ENCODE results near the gene RLN3. TPM values are rescaled to one million over a fixed set of nuclear protein-coding genes. Genes with fewer than 3 reads are reported as not detected.
"Not testable (repeated sequence)": the region's sequence is repeated elsewhere in the genome, so short reads cannot be mapped to it uniquely, and the experiment has no call there.

The RLN3 gene
- total RNA-seq, 1 donor from 2014 or later, result not detected

DNA sequence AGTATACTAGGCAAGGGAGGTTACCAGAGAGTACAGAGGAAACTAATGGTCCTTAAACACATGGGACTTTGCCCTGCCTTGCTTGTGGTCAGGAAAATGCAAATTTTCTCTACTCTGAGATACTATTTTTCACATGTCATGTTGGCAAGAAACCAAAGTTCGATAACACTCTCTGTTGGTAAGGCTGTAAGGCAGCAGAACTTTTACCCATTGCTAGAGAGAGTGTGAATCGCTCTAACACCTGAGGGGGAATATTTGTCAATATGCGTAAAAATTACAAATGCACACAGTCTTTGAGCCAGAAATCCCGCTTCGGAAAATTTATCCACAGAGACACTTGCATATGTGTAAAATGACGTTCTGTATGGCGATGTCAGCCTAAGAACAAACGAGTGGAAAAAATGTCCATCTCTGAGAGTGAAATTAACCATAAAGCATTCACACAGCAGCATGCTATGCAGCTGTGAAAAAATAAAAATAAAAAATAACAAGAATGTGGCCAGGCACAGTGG is 12.4 kb upstream of the RLN3 start:
- H3K4me3 Mint-ChIP-seq (ENCODE audit: low read depth), result no peak overlapping the region
- DNase-seq (ENCODE audit: low spot score), result no peak
- intact Hi-C loops (cut with micrococcal nuclease), result no loop called here
- no peaks in the 10 kb centered on the region for H3K36me3 Mint-ChIP-seq (ENCODE audit: low read depth)
- H3K9me3 Mint-ChIP-seq, result no peaks in the 10 kb centered on the region
- H3K27ac Mint-ChIP-seq, result no peak overlapping the region
- peaks cover 6% of the 10 kb centered on the region for H3K4me1 Mint-ChIP-seq (ENCODE audit: low read depth)
- H3K27me3 Mint-ChIP-seq (ENCODE audit: low read depth), result peaks cover 4% of the 10 kb centered on the region

DNA sequence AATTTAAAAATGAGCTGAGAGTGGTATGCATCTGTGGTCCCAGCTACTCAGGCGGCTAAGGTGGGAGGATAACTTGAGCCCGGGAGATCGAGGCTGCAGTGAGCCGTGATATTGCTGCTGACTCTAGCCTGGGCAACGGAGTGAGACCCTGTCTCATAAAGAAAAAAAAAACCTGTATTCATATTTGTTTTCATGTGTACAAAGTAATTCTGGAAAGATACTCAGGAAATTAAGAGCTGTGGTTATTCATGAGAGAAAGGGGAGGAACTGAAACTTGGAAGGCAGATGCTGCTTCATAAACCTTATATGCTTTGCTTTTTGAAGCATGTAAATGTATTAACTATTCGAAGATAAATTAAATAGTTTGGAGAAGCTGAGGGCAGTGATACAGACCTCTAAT is 8.8 kb upstream of the RLN3 start:
- no peaks in the 10 kb centered on the region for H3K9me3 Mint-ChIP-seq
- no peaks in the 10 kb centered on the region for H3K27me3 Mint-ChIP-seq (ENCODE audit: low read depth)
- H3K36me3 Mint-ChIP-seq (ENCODE audit: low read depth), result no peaks in the 10 kb centered on the region
- intact Hi-C loops (cut with micrococcal nuclease), result no loop called here
- peaks cover 11% of the 10 kb centered on the region for H3K4me1 Mint-ChIP-seq (ENCODE audit: low read depth)
- no peak overlapping the region for H3K4me3 Mint-ChIP-seq (ENCODE audit: low read depth)
- DNase-seq (ENCODE audit: low spot score), result no peak
- no peak overlapping the region for H3K27ac Mint-ChIP-seq

DNA sequence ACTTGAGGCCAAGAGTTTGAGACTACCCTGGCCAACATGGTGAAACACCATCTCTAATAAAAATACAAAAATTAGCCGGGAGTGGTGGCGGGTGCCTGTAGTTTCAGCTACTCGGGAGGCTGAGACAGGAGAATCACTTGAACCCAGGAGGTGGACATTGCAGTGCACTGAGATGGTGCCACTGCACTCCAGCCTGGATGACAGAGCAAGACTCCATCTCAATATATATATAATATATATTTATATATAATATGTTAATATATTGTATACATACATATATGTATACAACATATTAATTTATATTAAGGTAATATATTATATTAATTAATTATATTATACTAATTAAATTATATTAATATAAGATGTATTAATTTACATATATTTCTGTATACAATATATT is 8.2 kb upstream of the RLN3 start:
- intact Hi-C loops (cut with micrococcal nuclease); DNase-seq (ENCODE audit: low spot score); H3K4me3 Mint-ChIP-seq (ENCODE audit: low read depth); H3K36me3 Mint-ChIP-seq (ENCODE audit: low read depth); H3K27ac Mint-ChIP-seq; H3K9me3 Mint-ChIP-seq; H3K27me3 Mint-ChIP-seq (ENCODE audit: low read depth): not testable (repeated sequence)
- H3K4me1 Mint-ChIP-seq (ENCODE audit: low read depth), result peaks cover 11% of the 10 kb centered on the region

DNA sequence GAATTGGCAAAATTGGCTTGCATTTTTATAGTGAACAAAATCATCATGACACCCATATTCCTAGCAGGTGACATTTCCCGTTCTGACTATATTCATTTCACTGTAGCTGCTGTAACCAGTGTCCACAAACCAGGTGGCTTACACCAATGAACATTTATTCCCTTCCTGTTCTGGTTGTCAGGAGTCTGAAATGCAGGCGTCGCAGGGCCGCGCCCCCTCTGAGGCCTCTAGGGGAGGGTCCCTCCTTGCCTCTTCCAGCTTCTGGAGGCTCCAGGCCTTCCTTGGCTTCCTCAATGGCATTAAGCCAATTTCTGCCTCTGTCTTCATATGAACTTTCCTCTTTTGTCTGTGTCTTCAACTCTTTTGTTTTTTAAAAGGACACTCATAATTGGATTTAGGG is 6.5 kb upstream of the RLN3 start:
- H3K27me3 Mint-ChIP-seq (ENCODE audit: low read depth), result no peaks in the 10 kb centered on the region
- H3K4me1 Mint-ChIP-seq (ENCODE audit: low read depth), result peaks cover 9% of the 10 kb centered on the region
- DNase-seq (ENCODE audit: low spot score), result no peak
- intact Hi-C loops (cut with micrococcal nuclease), result no loop called here
- H3K36me3 Mint-ChIP-seq (ENCODE audit: low read depth), result no peaks in the 10 kb centered on the region
- H3K27ac Mint-ChIP-seq, result no peak overlapping the region
- no peak overlapping the region for H3K4me3 Mint-ChIP-seq (ENCODE audit: low read depth)
- H3K9me3 Mint-ChIP-seq, result no peaks in the 10 kb centered on the region

DNA sequence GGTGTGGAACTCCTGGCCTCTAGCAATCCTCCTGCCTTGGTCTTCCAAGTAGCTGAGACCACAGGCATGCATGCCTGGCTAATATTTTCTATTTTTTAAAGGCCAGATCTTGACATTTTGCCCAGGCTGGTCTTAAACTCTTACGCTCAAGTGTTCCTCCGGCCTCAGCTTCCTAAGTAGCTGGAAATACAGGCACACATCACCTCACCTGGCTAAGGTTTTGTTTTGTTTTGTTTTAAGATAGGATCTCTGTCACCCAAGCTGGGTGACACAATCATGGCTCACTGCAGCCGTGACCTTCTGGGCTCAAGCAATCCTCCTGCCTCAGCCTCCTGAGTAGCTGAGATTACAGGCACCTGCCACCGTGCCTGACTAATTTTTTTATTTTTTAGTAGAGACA is 5.5 kb upstream of the RLN3 start:
- H3K4me1 Mint-ChIP-seq (ENCODE audit: low read depth), result peaks cover 9% of the 10 kb centered on the region
- H3K4me3 Mint-ChIP-seq (ENCODE audit: low read depth), result no peak overlapping the region
- no peaks in the 10 kb centered on the region for H3K9me3 Mint-ChIP-seq
- H3K36me3 Mint-ChIP-seq (ENCODE audit: low read depth), result no peaks in the 10 kb centered on the region
- no peak overlapping the region for H3K27ac Mint-ChIP-seq
- DNase-seq (ENCODE audit: low spot score), result no peak
- intact Hi-C loops (cut with micrococcal nuclease), result no loop called here
- no peaks in the 10 kb centered on the region for H3K27me3 Mint-ChIP-seq (ENCODE audit: low read depth)

DNA sequence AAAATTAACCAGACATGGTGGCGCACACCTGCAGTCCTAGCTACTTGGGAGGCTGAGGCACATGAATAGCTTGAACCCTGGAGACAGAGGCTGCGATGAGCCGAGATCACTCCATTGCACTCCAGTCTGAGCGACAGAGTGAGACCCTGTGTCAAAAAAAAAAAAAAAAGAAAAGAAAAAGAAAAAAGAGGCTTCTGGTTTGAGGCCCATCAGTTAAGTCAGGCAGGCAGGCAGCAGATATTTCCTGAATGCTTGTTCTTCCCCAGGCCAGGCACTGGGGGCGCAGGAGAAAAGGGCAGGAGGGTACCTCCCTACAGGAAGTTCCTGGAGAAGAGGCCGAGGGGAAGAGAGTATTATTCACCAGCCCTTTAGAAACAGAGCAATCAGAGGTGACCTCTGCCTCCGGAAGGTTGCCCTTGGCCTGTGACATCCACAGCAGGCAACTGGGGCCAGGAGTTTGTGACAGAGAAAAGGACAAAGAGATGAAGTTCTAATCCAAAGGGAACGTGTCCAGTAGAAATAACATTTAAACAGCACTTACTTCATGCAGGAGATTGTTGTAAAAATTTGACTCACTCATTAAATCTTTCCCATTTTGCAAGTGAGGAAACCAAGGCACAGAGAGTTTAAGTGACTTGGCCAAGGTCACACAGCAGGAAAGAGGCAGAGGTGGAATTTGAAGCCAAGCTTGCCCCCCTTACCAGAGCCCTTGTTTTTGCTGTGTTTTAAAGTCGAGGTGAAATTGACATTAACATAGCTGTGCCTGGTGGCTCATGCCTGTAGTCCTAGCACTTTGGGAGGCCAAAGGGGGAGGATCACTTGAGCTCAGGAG is 4.3 kb upstream of the RLN3 start:
- Mint-ChIP-seq H3K36me3 (ENCODE audit: low read depth) (no peaks in the 10 kb centered on the region), H3K27me3 (ENCODE audit: low read depth) (no peaks in the 10 kb centered on the region), H3K4me3 (ENCODE audit: low read depth) (no peak overlapping the region), H3K27ac (no peak overlapping the region), H3K9me3 (no peaks in the 10 kb centered on the region), H3K4me1 (ENCODE audit: low read depth) (peaks cover 9% of the 10 kb centered on the region)
- DNase-seq (ENCODE audit: low spot score), result no peak
- intact Hi-C loops (cut with micrococcal nuclease), result no loop called here

DNA sequence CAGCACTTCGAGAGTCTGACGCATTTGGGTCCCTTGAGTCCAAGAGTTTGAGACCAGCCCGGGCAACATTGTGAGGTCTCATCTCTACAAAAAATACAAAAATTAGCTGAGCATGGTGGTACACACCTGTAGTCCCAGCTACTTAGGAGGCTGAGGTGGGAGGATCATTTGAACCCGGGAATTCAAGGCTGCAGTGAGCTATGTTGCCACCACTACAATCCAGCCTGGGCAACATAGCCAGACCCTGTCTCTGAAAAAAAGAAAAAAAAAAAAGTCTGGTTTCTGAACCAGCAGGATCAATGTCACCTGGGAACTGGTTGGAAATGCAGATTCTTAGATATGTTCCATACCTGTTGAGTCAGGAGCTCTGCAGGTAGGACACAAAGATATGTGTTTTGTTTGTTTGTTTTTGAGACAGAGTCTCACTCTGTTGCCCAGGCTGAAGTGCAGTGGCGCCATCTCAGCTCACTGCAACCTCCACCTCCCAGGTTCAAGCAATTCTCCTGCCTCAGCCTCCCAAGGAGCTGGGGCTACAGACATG is 1.2 kb upstream of the RLN3 start:
- intact Hi-C loops (cut with micrococcal nuclease); DNase-seq (ENCODE audit: low spot score); H3K27ac Mint-ChIP-seq; H3K4me3 Mint-ChIP-seq (ENCODE audit: low read depth); H3K27me3 Mint-ChIP-seq (ENCODE audit: low read depth); H3K4me1 Mint-ChIP-seq (ENCODE audit: low read depth); H3K36me3 Mint-ChIP-seq (ENCODE audit: low read depth); H3K9me3 Mint-ChIP-seq: not testable (repeated sequence)

DNA sequence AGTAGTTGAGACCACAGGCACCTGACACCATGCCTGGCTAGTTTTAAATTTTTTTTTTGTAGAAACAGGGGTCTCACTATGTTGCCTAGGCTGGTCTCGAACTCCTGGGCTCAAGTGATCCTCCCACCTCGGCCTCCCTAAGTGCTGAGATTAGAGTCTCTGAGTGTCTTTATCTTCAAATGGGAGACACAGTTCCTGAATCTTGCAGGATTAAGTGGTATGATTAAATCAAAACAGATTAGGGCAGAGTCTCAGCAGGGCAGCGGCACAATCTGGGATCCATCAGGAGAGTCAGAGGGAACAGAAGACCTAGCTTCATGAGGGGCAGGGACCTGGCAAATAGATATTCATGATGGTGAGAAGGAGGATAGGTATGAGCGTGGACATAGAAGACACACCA is 953 bp downstream of the RLN3 start:
- Mint-ChIP-seq H3K4me3 (ENCODE audit: low read depth) (no peak overlapping the region), H3K36me3 (ENCODE audit: low read depth) (peaks cover 11% of the 10 kb centered on the region), H3K9me3 (no peaks in the 10 kb centered on the region), H3K27me3 (ENCODE audit: low read depth) (no peaks in the 10 kb centered on the region), H3K4me1 (ENCODE audit: low read depth) (peaks cover 9% of the 10 kb centered on the region), H3K27ac (no peak overlapping the region)
- intact Hi-C loops (cut with micrococcal nuclease), result no loop called here
- DNase-seq (ENCODE audit: low spot score), result no peak

DNA sequence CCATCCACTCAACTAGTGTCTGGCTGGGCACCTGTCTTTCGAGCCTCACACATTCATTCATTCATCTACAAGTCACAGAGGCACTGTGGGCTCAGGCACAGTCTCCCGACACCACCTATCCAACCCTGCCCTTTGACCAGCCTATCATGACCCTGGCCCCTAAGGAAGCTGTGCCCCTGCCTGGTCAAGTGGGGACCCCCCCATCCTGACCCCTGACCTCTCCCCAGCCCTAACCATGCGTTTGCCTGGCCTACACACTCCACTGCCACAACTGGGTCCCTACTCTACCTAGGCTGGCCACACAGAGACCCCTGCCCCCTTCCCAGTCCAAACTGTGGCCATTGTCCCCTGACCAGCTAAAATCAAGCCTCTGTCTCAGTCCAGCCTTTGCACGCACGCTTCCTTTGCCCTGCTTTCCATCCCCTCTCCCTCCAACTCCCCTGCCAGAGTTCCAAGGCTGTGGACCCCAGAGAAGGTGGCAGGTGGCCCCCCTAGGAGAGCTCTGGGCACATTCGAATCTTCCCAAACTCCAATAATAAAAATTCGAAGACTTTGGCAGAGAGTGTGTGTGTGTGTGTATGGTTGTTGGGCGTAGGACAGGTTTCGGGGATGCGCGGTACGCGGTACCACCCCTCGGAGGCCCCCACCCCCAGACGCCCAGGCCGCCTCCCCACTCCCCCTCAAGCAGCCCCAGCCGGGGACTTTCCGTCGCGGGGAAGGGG is 3.2 kb downstream of the RLN3 start:
- Mint-ChIP-seq H3K4me1 (ENCODE audit: low read depth) (peaks cover 10% of the 10 kb centered on the region), H3K27me3 (ENCODE audit: low read depth) (no peaks in the 10 kb centered on the region), H3K9me3 (no peaks in the 10 kb centered on the region), H3K36me3 (ENCODE audit: low read depth) (peaks cover 23% of the 10 kb centered on the region), H3K4me3 (ENCODE audit: low read depth) (peak overlapping the region; percentile 92), H3K27ac (peak overlapping the region; percentile 86)
- intact Hi-C loops (cut with micrococcal nuclease), result loop anchor here (5.0 kb wide), 1 partner anchor 79 kb away; the partner anchor contains the start of gene DCAF15
- DNase-seq (ENCODE audit: low spot score), result no peak

DNA sequence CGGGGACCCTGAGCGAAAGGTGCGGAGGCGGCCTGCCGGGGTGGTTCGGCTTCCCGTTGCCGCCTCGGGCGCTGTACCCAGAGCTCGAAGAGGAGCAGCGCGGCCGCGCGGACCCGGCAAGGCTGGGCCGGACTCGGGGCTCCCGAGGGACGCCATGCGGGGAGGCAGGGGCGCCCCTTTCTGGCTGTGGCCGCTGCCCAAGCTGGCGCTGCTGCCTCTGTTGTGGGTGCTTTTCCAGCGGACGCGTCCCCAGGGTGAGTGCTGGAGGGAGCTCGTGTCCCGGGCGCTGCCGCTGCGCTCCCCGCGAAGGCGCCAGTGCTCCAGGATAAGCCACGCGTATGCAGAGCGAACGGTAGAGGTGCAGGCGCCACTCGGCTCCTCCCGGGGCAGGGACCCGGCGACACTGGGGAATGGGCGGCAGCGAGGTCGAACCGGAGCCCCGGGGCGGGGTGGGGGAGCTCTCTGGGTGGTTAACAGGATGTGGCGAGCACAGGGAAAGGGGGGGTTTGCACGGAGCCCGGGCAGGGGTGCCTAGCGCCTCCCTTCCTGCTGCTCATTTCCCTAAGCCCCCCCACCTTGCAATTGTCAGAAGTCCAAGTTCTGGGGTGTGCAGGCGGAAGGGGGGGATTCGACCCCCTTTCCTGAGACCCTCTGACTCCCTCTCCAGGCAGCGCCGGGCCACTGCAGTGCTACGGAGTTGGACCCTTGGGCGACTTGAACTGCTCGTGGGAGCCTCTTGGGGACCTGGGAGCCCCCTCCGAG is 4.0 kb downstream of the RLN3 start, which contains the start of gene IL27RA:
TSS of gene IL27RA (plus strand) at position 44 of the 762 bp plus-strand sequence. CDS start at position 155, 111 bp downstream.
- H3K4me3 Mint-ChIP-seq (ENCODE audit: low read depth), result peak within 1 kb of the TSS; percentile 92
- DNase-seq (ENCODE audit: low spot score), result peak; percentile 80
- H3K4me1 Mint-ChIP-seq (ENCODE audit: low read depth), result peaks cover 10% of the 10 kb centered on the region
- intact Hi-C loops (cut with micrococcal nuclease), result loop anchor here (1.0 to 5.0 kb wide), 2 partner anchors 46 to 80 kb away; partner anchors contain the start of gene DCAF15
- no peaks in the 10 kb centered on the region for H3K27me3 Mint-ChIP-seq (ENCODE audit: low read depth)
- peaks cover 31% of the 10 kb centered on the region for H3K36me3 Mint-ChIP-seq (ENCODE audit: low read depth)
- no peaks in the 10 kb centered on the region for H3K9me3 Mint-ChIP-seq
- peak within 1 kb of the TSS; percentile 86 for H3K27ac Mint-ChIP-seq

DNA sequence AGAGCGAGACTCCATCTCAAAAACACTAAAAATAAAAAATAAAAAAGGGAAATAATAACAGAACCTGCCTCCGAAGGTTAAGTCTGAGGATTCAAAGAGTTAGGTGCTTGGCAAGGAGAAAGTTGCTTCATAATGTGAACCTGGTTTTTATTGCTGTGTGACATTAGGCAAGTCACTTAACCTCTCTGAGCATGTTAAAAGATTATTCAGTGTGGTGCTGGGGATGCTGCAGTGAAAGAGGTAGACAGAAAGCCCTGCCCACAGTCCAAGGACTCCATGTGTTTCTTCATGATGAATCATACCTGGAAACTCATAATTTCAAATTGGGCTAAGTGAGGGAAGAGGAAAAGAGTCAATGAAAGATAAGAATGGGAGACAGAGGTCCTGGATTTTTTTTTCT is 6.0 kb downstream of the RLN3 start:
- Mint-ChIP-seq H3K27me3 (ENCODE audit: low read depth) (no peaks in the 10 kb centered on the region), H3K27ac (peak overlapping the region; percentile 31), H3K4me1 (ENCODE audit: low read depth) (peaks cover 10% of the 10 kb centered on the region), H3K9me3 (no peaks in the 10 kb centered on the region), H3K4me3 (ENCODE audit: low read depth) (peak overlapping the region; percentile 43), H3K36me3 (ENCODE audit: low read depth) (peaks cover 48% of the 10 kb centered on the region)
- intact Hi-C loops (cut with micrococcal nuclease), result loop anchor here (5.0 kb wide), 1 partner anchor 82 kb away; the partner anchor contains the start of gene DCAF15
- DNase-seq (ENCODE audit: low spot score), result no peak

DNA sequence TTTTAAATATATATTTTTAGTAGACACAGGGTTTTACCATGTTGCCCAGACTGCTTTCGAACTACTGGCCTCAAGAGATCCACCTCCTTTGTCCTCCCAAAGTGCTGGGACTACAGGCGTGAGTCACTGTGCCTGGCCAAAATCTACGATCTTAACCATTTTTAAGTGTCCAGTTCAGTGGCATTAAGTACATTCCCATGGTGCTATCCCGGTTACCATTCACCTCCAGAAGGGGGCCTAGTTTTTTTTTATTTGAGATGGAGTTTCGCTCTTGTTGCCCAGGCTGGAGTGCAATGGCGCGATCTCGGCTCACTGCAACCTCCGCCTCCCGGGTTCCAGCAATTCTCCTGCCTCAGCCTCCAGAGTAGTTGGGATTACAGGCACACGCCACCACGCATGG is 7.2 kb downstream of the RLN3 start:
- peaks cover 10% of the 10 kb centered on the region for H3K4me1 Mint-ChIP-seq (ENCODE audit: low read depth)
- H3K9me3 Mint-ChIP-seq; H3K4me3 Mint-ChIP-seq (ENCODE audit: low read depth); DNase-seq (ENCODE audit: low spot score); H3K27ac Mint-ChIP-seq; H3K27me3 Mint-ChIP-seq (ENCODE audit: low read depth); intact Hi-C loops (cut with micrococcal nuclease): not testable (repeated sequence)
- peaks cover 61% of the 10 kb centered on the region for H3K36me3 Mint-ChIP-seq (ENCODE audit: low read depth)

Measured in activated T-helper 2 cell treated with anti-CD3 and anti-CD28 coated beads, Interferon-gamma antibody, Interleukin-2, Interleukin-4, amounts not matched to agents 10 μg/mL and 5 μg/mL and 100 μg/mL, durations not matched to agents 14 hours and 24 hours and 36 hours (primary cell).